Colon (tissue), 2 donors: Measurements from ENCODE around the gene LONP2.
"Not testable (repeated sequence)": the region's sequence is repeated elsewhere in the genome, so short reads cannot be mapped to it uniquely, and the experiment has no call there.

Experiments
- FAIRE-seq: peaks from 2 replicates; lab custom pipeline; 2012; peaks lifted over from hg19 to GRCh38; lab: Jason Lieb, UNC
- donor health status: control.
- donor health status: control.

The LONP2 gene

DNA sequence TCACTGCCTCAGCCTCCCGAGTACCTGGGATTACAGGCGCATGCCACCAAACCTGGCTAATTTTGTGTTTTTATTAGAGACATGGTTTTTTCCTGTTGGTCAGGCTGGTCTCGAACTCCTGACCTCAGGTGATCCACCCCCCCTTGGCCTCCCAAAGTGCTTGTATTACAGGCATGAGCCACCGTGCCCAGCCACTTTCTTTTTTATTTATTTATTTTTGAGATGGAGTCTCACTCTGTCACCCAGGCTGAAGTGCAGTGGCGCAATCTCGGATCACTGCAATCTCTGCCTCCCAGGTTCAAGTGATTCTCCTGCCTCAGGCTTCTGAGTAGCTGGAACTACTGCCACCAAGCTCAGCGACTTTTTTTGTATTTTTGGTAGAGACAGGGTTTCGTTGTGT lies 158.4 kb downstream of the LONP2 start:
- not testable (repeated sequence) for FAIRE-seq

- no peak for FAIRE-seq
These were observed 161.1 kb downstream of the LONP2 start for GRCh38 chr16:48405153-48405552.

DNA sequence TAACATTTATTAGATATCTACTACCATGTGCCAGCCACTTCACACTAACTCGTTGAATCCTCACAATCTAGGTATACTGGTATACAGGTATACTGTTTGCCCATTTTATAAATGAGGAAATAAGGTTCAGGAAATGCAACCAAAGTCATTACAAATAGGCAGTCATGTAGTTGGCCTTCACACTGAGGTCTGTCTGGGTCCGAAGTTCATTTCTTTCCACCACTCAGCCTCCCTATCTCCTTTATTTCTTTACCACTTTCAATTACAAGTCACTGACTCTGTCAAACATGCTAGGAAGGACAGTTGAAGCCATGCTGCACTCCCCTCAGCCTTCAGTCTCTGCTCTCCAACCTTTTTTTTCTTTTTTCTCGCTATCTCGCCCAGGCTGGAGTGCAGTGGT lies 161.8 kb downstream of the LONP2 start:
- FAIRE-seq: no peak
